GM18909 (cell line): ENCODE measurements around the gene ITPR2.
"Not testable (repeated sequence)": the region's sequence is repeated elsewhere in the genome, so short reads cannot be mapped to it uniquely, and the experiment has no call there.

Experiments used
- ATAC-seq: cut with Tn5 transposase; IDR thresholded peaks from one replicate; pipeline ENCODE4 v1.9.1; 2021; ENCODE audit warnings: mild to moderate bottlenecking; ENCODE audit not compliant: unreplicated experiment, poor library complexity

Gene ITPR2

DNA sequence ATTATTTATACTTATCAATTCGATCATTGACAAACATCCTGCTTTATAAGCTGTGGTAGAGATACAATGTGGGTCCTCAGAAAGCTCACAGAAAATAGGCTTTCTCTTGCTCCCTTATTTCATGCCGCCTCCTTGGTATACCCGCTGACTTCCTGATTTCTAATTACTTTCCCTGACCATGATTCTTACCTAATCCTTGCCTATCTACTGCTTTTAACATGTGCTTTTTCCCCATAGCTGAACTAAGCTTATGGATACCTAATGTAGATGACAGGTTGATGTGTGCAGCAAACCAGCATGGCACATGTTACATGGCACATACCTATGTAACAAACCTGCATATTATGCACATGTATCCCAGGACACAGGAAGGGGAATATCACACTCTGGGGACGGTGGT is 65.1 kb downstream of the ITPR2 start:
- ATAC-seq = no peak

DNA sequence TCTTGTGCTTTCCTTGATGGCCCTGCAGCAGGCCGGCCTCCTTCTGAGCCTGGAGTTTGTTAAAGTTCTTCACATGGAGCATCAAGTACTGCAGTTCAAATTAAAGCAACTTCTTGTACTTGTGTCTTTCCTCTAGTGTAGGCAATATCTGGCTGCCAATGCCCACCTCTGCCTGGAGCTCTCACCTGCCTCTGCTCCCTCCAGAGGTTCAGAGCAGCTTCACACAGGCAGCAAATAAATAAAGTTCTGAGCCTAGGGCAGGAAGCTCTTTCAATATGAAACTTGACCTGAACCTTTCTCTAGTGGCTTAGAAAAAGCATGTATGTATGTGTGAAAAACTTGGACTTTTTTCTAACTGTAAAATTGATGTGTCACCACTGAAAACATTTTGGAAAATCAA is 65.9 kb downstream of the ITPR2 start:
- no peak for ATAC-seq

DNA sequence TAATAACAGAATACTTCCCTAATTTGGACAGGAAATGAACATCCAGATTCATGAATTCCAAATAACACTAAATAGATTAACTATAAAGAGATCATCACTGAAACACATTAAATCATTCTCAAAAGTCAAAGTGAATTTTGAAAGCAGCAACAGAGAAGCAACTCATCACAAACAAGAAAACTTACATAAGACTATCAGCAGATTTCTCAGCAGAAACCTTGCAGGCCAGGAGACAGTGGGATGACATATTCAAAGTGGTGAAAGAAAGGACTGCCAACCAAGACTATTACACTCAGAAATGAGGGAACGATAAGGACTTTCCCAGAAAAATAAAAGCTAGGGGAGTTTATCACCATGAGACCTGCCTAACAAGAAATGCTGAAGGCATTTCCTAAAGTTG is 70.8 kb downstream of the ITPR2 start:
- no peak for ATAC-seq

DNA sequence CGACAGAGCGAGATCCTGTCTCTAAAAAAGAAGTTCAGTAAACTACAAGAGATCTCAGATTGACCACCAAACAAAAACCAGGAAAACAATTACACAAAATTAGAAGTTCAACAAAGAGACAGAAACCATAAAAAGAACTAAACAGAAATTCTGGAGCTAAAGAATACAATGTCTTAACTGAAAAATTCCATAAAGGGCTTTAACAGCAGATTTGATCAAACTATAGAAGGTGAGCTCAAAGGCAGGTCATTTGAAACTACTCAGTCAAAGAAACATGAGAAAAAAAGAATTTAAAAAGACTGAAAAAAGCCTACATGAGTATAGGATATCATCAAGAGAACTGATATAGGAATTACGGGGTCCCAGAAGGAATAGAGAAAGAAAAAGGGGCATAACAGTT is 71.2 kb downstream of the ITPR2 start:
- ATAC-seq = no peak

DNA sequence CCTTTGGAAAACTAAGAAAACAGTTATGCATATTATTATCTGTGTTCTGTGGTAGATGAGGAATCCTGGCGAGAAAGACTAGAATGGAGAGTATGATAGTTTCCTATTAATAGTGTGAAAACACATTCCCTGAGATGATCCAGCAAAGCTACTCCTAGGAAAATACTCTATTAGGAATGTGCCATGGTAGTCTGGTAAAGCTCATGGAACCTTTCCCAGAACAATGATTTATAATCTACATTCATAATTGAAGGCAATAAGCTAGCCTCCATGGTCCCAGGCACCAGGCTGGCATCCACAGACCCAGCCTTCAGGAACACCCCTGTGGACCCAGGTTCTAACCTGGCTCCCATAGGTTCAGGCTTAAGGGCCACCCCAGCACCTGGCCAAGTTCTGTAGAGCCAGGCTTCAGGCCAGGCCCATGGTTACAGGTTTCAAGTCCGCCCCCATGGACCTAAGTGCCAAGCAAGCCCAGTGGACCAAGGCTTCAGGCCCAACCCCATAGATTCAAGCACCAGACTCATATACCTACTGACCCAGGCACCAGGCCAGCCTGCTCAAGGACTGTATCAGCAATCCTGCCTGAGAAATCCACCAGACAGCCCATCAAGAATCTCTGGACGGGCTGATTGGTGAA is 72.2 kb downstream of the ITPR2 start:
- no peak for ATAC-seq

DNA sequence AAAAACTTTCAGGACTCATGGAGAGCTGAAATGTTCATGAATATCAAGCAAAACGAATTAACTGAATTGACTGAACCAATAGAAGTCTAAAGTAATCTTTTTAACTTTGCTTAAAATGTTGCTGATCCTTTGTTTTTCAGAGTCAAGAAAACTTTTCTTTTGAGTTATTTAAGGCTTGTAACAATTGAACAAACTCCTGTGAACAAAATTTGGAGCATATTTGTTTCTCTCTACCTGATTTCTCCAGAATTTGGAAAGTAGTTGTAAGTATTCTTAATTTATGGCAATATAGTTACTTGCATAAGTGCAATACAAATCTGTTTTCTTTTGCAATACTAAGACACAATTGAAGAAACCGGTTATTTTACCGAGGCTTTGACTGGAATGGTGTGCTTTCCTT is 77.6 kb downstream of the ITPR2 start:
- ATAC-seq = not testable (repeated sequence)

DNA sequence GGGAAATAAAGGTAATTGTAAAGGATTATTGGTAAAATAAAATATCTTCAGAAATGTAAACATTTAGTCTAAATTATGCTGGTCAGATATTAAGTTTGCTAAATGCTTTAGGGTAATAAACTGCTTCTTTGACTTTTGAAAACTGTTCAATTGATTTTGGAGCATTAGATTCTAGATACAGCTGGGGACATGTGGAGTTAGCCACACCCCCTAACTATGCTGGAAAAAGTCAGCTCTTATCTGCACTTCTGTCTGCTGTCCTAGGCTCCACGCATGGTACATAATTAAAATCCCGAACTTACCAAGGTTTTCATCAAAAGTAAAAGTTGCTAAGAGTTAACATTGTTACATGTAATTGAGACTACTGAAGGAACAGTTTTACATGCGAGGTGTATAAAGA is 78.8 kb downstream of the ITPR2 start:
- ATAC-seq = no peak

DNA sequence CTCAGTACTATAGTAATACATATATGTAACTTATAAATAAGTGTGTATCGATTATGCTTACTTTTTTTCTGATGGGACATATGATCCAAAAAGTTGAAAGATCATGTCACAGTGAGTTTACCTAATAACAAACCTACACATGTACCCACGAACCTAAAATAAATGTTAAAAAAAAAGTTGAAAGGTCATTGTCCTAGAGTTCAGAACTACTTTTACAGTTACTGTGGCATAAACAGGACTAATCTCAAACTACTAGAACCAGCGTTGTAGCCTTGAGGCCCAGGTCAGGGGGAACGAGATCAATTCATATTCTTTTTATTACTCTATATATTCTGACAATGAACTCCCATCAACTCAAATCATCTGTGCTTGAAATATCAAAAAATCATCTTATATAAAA is 81.8 kb downstream of the ITPR2 start:
- ATAC-seq = no peak

DNA sequence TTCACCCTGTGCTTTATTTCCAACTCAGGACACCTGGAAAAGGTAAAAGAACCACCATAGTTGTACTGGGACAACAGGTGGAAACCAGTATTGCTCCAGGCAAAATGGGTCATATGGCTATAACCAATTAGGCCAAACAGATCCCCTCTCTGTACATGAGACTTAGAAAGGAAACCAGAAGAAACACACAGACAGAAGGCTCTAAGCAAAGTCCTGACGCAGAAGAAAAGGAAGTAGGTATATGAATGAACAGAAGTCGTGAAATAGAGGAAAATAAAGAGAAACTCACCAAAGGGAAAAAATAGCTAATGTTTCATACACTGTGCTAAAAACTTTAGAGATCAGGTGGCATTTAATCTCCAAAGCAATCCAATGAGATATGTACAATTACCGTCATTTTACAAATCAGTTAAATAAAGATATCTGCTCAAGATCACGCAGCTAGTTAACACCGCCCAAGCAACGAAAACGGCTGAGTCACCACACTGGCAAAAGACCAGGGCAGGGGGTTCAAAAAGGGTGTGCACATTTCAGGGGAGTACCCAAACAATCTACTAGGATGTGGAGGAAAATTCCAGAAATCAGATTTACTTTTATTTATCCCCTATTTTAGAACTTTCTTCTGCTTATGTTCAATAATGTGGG is 82.3 kb downstream of the ITPR2 start:
- ATAC-seq = peak; percentile 57

DNA sequence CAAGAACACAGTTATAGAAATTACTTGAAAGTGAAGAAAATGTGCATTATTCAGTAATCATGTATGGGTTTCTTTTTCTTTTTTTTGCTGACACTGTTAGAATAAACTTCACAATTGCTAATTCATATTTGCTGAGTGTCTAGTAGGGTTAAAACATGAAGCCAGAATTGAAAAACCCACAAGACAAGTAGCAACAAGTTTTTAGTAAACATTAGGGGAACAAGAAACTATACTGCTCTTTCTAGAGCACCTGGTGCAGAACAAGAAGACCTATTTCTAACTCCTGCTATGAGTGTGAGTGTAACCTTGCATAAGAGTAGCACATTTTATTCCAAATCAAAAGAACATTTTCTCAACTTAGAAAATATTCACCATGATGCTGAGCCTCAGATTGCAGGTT is 83.2 kb downstream of the ITPR2 start:
- ATAC-seq = peak; percentile 81

DNA sequence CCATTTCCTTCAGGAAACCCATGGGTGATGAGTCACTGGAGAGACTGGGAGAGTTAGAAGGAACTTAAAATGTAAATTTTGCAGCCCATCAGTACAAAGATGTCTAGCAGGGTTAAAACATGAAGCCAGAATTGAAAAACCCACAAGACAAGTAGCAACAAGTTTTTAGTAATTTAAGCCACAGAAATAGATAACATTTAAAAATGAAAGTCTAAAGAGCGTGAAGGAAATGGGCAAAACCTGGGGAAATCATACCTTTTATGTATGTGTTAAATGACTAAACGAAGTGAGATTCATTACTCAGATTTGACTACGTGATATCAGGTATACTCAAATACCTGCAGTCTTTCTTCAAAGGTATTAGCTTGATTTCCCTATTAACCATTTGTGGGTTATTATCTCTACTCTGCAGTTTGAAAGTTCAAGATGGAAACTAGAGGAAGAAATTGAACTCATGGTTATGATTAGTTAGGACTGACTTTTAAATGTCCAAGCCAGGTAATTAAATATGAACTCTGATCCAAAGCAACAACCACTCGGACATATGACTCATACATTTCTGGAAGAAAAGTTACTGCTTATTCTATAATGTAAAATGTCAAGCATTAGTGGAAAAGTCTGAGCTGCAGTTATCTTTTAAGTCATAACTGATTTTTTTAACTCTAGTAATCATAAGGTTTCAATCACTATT is 84.1 kb downstream of the ITPR2 start:
- ATAC-seq = no peak

DNA sequence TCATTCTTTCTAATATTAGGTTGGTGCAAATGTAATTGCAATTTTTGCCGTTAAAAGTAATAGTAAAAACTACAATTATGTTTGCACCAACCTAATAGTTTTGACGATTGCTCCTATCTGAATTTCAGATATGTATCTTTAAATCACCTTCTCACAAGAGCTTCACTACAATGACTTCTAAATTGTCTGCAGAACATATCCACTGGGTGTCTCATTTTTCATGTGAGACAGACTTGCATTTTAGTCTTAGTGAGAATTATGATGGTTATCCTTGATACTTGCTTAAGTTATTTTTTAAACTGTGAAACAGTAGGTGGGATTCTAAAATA is 84.6 kb downstream of the ITPR2 start:
- ATAC-seq = no peak

DNA sequence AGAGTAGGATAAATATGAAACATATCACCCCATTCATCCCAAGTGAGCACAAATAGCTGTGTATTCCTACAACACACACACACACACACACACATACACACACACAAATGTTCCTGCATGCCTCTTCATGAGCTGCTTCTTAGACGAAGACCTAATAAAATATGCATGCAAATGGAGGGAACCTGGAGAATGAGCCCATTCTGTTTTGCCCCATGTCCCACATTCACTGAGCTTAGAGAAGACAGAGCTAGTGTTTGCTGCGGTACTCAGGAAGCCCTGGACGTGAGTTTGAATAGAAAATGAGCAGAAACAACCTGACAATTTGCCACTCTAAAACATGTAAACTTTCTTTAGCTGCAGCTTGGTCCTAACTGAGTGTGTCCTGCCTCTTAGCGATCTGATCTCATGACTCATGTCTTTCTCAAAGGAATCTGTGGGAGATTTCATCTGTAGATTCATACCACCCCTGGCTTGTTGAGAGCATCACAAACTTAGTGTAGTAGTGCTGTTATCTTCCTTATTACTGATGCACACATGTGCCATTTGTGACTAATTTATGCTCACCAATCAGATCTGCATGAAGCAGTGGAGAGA is 86.8 kb downstream of the ITPR2 start:
- ATAC-seq = no peak

DNA sequence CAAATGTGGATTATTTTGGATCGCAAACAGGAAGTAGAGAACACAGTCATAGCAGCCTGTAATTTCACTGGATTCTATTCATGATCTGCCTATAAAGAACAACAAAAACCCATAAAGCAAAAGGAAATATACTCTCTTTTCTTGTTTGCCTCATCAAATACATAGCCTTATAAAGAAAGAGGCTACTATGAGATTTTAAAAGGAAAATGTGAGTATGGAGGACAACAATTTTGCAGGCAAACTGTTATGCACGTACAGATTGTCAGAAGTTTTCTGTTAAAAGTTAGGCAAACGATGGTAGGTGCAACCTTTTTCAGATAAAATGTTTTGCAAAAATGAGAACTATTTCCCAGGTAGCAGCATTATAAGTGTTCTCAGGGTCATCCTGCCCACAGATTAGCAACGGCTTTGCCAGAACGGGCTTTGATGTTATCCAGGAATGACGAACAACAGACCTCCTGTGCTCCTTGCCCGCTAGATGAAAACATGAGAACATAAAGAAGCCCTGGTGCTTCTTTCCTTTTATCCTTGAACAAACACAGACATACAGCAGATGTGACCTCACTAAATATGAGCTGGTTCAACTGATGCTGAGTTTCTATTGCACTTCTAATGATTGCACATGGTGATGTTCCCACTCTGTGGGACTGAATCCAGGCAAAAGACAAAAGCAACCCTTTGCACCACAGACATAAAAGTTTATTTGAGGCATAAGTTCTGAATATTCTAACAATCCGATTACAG is 88.1 kb downstream of the ITPR2 start:
- no peak for ATAC-seq

DNA sequence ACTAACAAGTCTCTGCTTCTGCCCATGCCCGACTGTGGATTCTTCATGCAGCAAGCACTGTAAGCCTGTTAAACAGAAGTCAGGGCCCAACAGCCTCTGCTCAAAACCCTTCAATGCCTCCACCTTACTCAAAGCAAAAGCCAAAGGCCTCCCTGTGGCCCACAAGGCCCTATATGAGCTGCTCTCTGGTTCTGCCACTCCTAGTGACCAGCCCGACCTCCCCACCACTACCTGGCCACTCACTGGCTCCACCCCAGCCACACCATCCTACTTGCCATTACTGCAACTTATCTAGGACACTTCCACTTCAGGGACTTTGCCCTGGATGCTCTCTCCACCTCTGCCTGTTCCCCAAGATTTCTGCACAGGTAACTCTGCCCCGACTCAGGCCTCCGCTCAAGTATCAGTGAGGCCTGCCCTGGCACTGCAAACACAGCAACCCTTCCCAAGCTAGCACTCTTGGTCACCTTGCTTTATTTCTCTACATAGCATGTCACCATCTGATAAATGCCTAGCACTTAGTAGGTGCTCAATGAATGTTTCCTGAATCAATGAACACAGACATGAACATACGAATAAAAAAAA is 88.9 kb downstream of the ITPR2 start:
- no peak for ATAC-seq

DNA sequence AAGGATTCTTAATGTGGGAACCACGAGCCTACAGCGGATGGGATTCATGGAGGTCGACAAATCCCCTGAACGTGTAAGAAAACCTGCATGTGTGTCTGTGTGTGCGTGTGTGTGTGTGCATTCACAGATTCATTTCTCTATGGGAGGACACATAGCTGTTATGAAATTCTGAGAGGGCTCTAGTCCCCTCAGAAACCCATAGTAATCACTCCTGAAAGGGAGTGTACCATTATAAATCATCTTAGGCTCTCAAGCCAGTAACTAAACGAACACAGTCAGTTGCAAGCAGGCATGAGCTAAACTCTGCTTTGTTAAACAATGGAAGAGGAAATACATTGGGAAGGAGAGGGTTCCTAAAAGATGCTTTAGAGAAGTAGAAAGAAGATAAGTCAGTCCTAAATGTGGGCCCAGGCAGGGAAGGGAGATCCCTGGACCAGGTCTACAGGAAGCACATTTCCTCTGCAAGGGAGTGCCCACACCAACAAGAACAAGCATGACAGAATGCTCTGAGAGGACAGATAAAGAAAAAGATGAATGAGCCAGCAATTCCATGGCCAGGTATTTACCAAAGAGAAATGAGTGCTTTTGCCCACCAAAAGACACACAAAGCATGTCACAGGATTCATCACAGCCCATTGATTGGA is 91.3 kb downstream of the ITPR2 start:
- no peak for ATAC-seq

DNA sequence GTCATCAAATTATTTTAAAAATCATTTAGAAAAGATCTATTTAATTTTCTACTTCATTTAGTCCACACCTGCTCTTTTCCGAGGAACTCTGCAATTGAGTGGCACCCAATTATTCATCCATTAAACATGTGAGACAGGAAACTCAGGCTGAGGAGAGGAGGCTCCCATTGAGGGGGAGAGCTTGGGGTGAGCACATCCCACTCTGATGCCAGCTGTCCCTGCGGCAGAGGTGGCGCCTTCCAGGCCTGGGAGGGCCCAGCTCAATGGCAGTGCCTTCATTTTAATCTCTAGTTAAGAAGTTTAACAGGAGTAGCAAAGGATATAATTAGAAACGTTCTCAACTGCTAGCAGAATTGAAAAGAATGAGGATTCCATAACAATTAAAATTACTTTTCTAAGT is 92.0 kb downstream of the ITPR2 start:
- no peak for ATAC-seq

DNA sequence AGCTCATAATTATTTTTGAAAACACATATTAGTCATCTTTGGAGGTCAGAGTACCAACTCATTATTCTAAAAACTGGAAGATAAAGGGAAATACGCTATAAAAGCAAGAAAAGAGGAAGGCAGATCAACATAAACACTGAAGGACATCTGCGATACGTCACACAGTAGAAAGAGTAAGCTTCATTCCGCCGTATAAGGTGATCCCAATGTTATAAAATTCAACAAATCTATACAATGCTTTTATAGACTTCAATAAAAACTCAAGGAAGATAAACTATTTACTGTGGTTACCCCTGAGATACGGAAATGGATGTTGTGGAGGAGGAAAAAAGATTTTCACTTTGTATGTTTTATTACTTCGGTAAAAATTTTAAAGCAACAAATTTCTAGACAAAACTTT is 92.6 kb downstream of the ITPR2 start:
- ATAC-seq = no peak

DNA sequence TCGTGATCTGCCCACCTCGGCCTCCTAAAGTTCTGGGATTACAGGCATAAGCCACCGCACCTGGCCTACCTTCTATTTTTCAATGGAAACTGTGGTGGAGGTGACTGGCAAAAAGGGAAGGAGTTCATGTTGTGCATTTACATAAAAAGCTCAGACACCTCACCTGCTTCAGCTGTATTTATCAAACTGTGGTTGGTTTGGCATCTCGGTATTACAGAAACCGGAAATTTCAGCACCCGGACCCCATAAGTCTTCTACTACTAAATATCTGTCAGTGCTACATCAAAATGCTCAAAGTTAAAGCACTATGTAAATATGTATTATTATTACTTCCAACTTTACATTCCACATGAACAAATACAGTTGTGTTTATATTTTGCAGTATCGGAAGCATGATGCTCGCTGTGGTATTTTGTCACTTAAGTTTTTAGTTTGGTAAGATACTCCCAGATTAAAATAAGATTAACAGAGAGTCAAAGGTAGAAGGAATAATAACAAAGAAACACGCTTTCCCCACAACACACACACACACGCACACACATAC is 95.4 kb downstream of the ITPR2 start:
- ATAC-seq = no peak
